Measurements from ENCODE around the gene JAZF1.

GRCh38 chr7:28200598-28200997, 20.0 kb upstream of the JAZF1 start:
- no peak for TF ChIP-seq CTCF (IDR thresholded peaks at IDR 0.05)
- no peak for TF ChIP-seq POLR2A (IDR thresholded peaks at IDR 0.05)
